ENCODE measurements around the gene NARS2.
A peak's percentile ranks its signal among the peaks of the same experiment; 100 is the strongest.
"Not testable (repeated sequence)": the region's sequence is repeated elsewhere in the genome, so short reads cannot be mapped to it uniquely, and the experiment has no call there.

NARS2 gene, protein sequence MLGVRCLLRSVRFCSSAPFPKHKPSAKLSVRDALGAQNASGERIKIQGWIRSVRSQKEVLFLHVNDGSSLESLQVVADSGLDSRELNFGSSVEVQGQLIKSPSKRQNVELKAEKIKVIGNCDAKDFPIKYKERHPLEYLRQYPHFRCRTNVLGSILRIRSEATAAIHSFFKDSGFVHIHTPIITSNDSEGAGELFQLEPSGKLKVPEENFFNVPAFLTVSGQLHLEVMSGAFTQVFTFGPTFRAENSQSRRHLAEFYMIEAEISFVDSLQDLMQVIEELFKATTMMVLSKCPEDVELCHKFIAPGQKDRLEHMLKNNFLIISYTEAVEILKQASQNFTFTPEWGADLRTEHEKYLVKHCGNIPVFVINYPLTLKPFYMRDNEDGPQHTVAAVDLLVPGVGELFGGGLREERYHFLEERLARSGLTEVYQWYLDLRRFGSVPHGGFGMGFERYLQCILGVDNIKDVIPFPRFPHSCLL

GRCh38 chr11:78574386-78575381, at the start of gene NARS2:
Gene NARS2 (minus strand): TSS chr11:78574864. CDS start chr11:78574488, 376 bp downstream.
- peak within 1 kb of the TSS; percentile 94 for H3K4me3 ChIP-seq (ENCODE audit: low read depth, low read length)
- no peak for TF ChIP-seq CTCF (IDR thresholded peaks at IDR 0.05; ENCODE audit: borderline replicate concordance, insufficient read depth, low read depth, low read length)

DNA sequence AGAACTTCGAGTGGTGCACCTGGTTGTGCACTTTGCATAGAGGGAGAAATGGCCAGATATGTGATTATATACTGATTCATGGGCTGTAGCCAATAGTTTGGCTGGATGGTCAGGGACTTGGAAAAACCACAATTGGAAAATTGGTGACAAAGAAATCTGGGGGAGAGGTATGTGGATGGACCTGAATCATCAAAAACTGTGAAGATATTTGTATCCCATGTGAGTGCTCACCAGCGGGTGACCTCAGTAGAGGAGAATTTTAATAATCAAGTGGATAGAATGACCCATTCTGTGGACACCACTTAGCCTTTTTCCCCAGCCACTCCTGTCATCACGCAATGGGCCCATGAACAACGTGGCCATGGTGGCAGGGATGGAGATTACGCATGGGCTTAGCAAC, 48.0 kb upstream of the NARS2 start:
- TF ChIP-seq CTCF (IDR thresholded peaks at IDR 0.05; ENCODE audit: borderline replicate concordance, insufficient read depth, low read depth, low read length), result no peak
- no peak overlapping the region for H3K4me3 ChIP-seq (ENCODE audit: low read depth, low read length)

DNA sequence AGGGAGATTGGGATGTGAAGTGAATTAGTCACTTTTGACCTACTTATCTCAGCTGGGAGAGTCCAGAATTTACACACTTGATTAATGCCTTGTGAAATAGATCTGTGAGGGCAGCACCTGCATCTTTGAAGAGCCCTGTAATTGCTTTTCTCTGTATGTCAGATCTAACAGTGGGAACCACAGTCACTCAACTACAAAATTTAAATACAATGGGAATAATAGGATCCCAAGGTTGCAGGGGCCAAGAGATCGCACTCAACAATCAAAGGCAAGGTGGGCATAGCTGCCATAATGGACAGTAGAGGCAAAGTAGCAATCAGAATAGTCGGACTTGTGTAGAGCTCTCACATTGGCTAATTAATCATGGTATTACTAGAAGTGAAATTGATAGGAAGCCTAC, 45.5 kb upstream of the NARS2 start:
- TF ChIP-seq CTCF (IDR thresholded peaks at IDR 0.05; ENCODE audit: borderline replicate concordance, insufficient read depth, low read depth, low read length), result no peak
- H3K4me3 ChIP-seq (ENCODE audit: low read depth, low read length), result no peak overlapping the region

- no peak for TF ChIP-seq CTCF (IDR thresholded peaks at IDR 0.05; ENCODE audit: borderline replicate concordance, insufficient read depth, low read depth, low read length)
- H3K4me3 ChIP-seq (ENCODE audit: low read depth, low read length), result no peak overlapping the region
These were observed 41.1 kb upstream of the NARS2 start for GRCh38 chr11:78615724-78616123.

DNA sequence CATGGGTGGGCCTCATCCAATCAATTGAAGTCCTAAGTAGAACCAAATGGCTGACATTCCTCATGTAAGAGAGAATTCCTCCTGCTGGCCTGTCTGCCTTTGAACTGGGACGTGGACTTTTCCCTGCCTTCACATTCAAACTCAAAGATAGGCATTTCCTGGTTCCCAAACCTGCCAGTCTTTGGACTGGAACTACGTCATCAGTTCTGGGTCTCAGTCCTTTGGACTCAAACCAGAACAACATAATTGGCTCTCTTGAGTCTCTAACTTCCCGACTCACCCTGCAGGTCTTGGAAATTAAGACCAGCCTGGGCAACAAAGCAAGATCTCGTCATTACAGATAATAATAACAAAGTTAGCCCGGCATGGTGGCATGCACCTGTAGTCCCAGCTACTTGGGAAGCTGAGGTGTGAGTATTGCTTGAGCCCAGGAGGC, 38.7 kb upstream of the NARS2 start:
- H3K4me3 ChIP-seq (ENCODE audit: low read depth, low read length), result no peak overlapping the region
- TF ChIP-seq CTCF (IDR thresholded peaks at IDR 0.05; ENCODE audit: borderline replicate concordance, insufficient read depth, low read depth, low read length), result no peak

- TF ChIP-seq CTCF (IDR thresholded peaks at IDR 0.05; ENCODE audit: borderline replicate concordance, insufficient read depth, low read depth, low read length), result no peak
- H3K4me3 ChIP-seq (ENCODE audit: low read depth, low read length), result no peak overlapping the region
These were observed 38.2 kb upstream of the NARS2 start for GRCh38 chr11:78612721-78613377.

DNA sequence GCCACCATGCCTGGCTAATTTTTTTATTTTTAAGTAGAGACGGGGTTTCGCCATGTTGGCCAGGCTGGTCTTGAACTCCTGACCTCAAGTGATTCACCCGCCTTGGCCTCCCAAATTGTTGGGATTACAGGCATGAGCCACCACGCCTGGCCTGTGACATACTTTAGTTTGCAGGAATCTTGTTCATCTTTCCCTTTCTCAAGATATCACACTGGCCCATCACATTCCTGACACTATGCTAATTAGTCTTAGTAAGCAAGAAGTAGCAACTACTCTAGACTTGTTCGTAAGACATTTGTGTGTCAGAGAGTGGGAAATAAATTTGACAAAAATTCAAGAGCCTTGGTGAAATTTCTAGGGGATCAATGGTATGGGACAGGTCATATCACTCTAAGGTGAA, 34.7 kb upstream of the NARS2 start:
- not testable (repeated sequence) for H3K4me3 ChIP-seq (ENCODE audit: low read depth, low read length)
